ENCODE data around the gene PUS10. TPM values are rescaled to one million over a fixed set of nuclear protein-coding genes. Genes with fewer than 3 reads are reported as not detected.

The PUS10 gene
- total and polyA plus RNA-seq, 2 of the 13 experiments (the other 11 are each of a cell fraction or from before 2014, with no cell fraction given) = 41.4 to 44.3 TPM

DNA sequence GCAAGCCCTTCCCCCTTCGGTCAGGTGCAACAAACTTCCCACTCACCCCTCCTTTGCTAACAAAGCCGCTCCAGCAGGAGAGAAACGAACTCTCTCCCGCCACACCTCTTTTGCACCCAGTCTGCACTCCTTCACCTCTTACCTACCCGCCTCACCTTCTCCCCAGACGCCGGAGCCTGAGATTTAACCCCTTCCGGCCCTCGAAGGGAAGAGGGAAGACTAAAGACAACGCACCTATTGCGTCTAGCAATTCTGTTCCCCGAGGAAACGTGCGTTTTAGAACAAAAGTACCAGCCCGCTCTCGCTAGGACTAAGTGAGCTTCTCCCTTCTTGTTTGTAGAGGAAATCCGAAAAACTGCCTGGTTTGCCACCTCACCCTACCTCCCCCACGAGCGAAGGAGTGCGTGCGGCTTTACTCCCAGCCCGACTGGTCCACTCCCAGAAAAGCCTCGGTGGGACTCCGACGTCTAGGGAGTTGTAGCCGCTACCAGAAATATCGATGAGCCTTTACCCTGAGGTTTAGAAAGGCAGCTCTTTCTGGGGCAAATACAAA is 976 bp downstream of the PUS10 start (continued):
- TF ChIP-seq, protein P1, sequence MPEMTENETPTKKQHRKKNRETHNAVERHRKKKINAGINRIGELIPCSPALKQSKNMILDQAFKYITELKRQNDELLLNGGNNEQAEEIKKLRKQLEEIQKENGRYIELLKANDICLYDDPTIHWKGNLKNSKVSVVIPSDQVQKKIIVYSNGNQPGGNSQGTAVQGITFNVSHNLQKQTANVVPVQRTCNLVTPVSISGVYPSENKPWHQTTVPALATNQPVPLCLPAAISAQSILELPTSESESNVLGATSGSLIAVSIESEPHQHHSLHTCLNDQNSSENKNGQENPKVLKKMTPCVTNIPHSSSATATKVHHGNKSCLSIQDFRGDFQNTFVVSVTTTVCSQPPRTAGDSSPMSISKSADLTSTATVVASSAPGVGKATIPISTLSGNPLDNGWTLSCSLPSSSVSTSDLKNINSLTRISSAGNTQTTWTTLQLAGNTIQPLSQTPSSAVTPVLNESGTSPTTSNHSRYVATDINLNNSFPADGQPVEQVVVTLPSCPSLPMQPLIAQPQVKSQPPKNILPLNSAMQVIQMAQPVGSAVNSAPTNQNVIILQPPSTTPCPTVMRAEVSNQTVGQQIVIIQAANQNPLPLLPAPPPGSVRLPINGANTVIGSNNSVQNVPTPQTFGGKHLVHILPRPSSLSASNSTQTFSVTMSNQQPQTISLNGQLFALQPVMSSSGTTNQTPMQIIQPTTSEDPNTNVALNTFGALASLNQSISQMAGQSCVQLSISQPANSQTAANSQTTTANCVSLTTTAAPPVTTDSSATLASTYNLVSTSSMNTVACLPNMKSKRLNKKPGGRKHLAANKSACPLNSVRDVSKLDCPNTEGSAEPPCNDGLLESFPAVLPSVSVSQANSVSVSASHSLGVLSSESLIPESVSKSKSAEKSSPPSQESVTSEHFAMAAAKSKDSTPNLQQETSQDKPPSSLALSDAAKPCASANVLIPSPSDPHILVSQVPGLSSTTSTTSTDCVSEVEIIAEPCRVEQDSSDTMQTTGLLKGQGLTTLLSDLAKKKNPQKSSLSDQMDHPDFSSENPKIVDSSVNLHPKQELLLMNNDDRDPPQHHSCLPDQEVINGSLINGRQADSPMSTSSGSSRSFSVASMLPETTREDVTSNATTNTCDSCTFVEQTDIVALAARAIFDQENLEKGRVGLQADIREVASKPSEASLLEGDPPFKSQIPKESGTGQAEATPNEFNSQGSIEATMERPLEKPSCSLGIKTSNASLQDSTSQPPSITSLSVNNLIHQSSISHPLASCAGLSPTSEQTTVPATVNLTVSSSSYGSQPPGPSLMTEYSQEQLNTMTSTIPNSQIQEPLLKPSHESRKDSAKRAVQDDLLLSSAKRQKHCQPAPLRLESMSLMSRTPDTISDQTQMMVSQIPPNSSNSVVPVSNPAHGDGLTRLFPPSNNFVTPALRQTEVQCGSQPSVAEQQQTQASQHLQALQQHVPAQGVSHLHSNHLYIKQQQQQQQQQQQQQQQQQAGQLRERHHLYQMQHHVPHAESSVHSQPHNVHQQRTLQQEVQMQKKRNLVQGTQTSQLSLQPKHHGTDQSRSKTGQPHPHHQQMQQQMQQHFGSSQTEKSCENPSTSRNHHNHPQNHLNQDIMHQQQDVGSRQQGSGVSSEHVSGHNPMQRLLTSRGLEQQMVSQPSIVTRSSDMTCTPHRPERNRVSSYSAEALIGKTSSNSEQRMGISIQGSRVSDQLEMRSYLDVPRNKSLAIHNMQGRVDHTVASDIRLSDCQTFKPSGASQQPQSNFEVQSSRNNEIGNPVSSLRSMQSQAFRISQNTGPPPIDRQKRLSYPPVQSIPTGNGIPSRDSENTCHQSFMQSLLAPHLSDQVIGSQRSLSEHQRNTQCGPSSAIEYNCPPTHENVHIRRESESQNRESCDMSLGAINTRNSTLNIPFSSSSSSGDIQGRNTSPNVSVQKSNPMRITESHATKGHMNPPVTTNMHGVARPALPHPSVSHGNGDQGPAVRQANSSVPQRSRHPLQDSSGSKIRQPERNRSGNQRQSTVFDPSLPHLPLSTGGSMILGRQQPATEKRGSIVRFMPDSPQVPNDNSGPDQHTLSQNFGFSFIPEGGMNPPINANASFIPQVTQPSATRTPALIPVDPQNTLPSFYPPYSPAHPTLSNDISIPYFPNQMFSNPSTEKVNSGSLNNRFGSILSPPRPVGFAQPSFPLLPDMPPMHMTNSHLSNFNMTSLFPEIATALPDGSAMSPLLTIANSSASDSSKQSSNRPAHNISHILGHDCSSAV (CRISPR knock-in tag; IDR thresholded peaks at IDR 0.05; ENCODE audit: borderline replicate concordance) = no peak
- TF ChIP-seq ZNF879 (CRISPR knock-in tag; IDR thresholded peaks at IDR 0.05) (no peak), ARNT (IDR thresholded peaks at IDR 0.05) (no peak), FLYWCH1 (CRISPR knock-in tag; IDR thresholded peaks at IDR 0.05) (peak; percentile 91), PITX1 (CRISPR knock-in tag; IDR thresholded peaks at IDR 0.05) (peak; percentile 49; the same call in 1 of the 2 replicates), ZBTB21 (CRISPR knock-in tag; IDR thresholded peaks at IDR 0.05) (no peak; the same call in 1 of the 2 replicates), ETV6 (CRISPR knock-in tag; conservative IDR thresholded peaks at IDR 0.05) (no peak), MYNN (CRISPR knock-in tag; IDR thresholded peaks at IDR 0.05; ENCODE audit: low read depth) (peak; percentile 50; the same call in 1 of the 2 replicates), ZNF615 (CRISPR knock-in tag; IDR thresholded peaks at IDR 0.05; ENCODE audit: borderline replicate concordance) (peak; percentile 82), ZFP36L2 (CRISPR knock-in tag; IDR thresholded peaks at IDR 0.05) (no peak), SALL2 (CRISPR knock-in tag; IDR thresholded peaks at IDR 0.05) (peak; percentile 83), CEBPG (CRISPR knock-in tag; IDR thresholded peaks at IDR 0.05) (no peak; the same call in 1 of the 2 replicates), THYN1 (CRISPR knock-in tag; IDR thresholded peaks at IDR 0.05; ENCODE audit: borderline replicate concordance, low read depth) (peak; percentile 19; the same call in 1 of the 2 replicates), MED13 (CRISPR knock-in tag; IDR thresholded peaks at IDR 0.05) (no peak), ZNF253 (CRISPR knock-in tag; IDR thresholded peaks at IDR 0.05; ENCODE audit: borderline replicate concordance) (0 out of 2 replicates have a peak, but pooled peaks have one; percentile 50)
- TF ChIP-seq, protein P2, sequence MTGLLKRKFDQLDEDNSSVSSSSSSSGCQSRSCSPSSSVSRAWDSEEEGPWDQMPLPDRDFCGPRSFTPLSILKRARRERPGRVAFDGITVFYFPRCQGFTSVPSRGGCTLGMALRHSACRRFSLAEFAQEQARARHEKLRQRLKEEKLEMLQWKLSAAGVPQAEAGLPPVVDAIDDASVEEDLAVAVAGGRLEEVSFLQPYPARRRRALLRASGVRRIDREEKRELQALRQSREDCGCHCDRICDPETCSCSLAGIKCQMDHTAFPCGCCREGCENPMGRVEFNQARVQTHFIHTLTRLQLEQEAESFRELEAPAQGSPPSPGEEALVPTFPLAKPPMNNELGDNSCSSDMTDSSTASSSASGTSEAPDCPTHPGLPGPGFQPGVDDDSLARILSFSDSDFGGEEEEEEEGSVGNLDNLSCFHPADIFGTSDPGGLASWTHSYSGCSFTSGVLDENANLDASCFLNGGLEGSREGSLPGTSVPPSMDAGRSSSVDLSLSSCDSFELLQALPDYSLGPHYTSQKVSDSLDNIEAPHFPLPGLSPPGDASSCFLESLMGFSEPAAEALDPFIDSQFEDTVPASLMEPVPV (CRISPR knock-in tag; IDR thresholded peaks at IDR 0.05) = 0 out of 2 replicates have a peak, but pooled peaks have one; percentile 19
- TF ChIP-seq, protein P3, sequence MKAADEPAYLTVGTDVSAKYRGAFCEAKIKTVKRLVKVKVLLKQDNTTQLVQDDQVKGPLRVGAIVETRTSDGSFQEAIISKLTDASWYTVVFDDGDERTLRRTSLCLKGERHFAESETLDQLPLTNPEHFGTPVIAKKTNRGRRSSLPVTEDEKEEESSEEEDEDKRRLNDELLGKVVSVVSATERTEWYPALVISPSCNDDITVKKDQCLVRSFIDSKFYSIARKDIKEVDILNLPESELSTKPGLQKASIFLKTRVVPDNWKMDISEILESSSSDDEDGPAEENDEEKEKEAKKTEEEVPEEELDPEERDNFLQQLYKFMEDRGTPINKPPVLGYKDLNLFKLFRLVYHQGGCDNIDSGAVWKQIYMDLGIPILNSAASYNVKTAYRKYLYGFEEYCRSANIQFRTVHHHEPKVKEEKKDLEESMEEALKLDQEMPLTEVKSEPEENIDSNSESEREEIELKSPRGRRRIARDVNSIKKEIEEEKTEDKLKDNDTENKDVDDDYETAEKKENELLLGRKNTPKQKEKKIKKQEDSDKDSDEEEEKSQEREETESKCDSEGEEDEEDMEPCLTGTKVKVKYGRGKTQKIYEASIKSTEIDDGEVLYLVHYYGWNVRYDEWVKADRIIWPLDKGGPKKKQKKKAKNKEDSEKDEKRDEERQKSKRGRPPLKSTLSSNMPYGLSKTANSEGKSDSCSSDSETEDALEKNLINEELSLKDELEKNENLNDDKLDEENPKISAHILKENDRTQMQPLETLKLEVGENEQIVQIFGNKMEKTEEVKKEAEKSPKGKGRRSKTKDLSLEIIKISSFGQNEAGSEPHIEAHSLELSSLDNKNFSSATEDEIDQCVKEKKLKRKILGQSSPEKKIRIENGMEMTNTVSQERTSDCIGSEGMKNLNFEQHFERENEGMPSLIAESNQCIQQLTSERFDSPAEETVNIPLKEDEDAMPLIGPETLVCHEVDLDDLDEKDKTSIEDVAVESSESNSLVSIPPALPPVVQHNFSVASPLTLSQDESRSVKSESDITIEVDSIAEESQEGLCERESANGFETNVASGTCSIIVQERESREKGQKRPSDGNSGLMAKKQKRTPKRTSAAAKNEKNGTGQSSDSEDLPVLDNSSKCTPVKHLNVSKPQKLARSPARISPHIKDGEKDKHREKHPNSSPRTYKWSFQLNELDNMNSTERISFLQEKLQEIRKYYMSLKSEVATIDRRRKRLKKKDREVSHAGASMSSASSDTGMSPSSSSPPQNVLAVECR (CRISPR knock-in tag; IDR thresholded peaks at IDR 0.05; ENCODE audit: borderline replicate concordance) = peak; percentile 81

Data from HepG2 (cell line).